Endothelial cell of umbilical vein (primary cell): Measurements from ENCODE around the gene OR3A3.

Experiments
- CTCF ChIP-seq, 2 donors: IDR thresholded peaks; 1 replicate in 1 of 2; 2 replicates in 1 of 2; pipeline ENCODE4 v1.5.1; 2011; ENCODE audit warnings: low read length in 2 of 2, mild to moderate bottlenecking in 2 of 2, moderate library complexity in 2 of 2, control low read depth in 1 of 2, inconsistent platforms in 1 of 2, low read depth in 1 of 2; ENCODE audit not compliant: insufficient read depth in 1 of 2; ENCODE audit errors: extremely low read depth in 1 of 2
- EZH2 ChIP-seq: IDR thresholded peaks from 2 replicates; pipeline ENCODE4 v1.6.1; 2012; ENCODE audit warnings: borderline replicate concordance, low read depth, mild to moderate bottlenecking, moderate library complexity, low read length, inconsistent platforms; ENCODE audit not compliant: severe bottlenecking
- FOS ChIP-seq: IDR thresholded peaks from 2 replicates; pipeline ENCODE4 v1.6.1; 2011; ENCODE audit warnings: mild to moderate bottlenecking, low read length, moderate library complexity, borderline replicate concordance; ENCODE audit not compliant: insufficient read depth
- GATA2 ChIP-seq: IDR thresholded peaks from 2 replicates; pipeline ENCODE4 v1.7.0; 2011; ENCODE audit warnings: low read depth, mild to moderate bottlenecking, moderate library complexity, mixed read lengths, low read length; ENCODE audit not compliant: insufficient read length, insufficient read depth
- MAX ChIP-seq: IDR thresholded peaks from 2 replicates; pipeline ENCODE4 v1.6.1; 2011; ENCODE audit not compliant: insufficient read depth, insufficient read length
- MYC ChIP-seq: IDR thresholded peaks from one replicate; pipeline ENCODE4 v1.6.1; 2011; ENCODE audit warnings: mild to moderate bottlenecking, low read depth, low read length
- POLR2A ChIP-seq: IDR thresholded peaks from 2 replicates; pipeline ENCODE4 v1.6.1; 2012; ENCODE audit warnings: low read depth, mild to moderate bottlenecking, control low read depth, low read length
- POLR2AphosphoS5 ChIP-seq: IDR thresholded peaks from 2 replicates; pipeline ENCODE4 v1.6.1; 2012; ENCODE audit warnings: low read depth, mild to moderate bottlenecking, control low read depth, low read length, moderate library complexity; ENCODE audit not compliant: insufficient read depth

GRCh38 chr17:3398310-3398709 is 12.9 kb upstream of the OR3A3 start, which contains the start of gene OR1E1:
- no peak for TF ChIP-seq CTCF (IDR thresholded peaks at IDR 0.05; ENCODE audit: extremely low read depth in 1 of 2, insufficient read depth in 1 of 2, low read depth in 1 of 2, low read length in 2 of 2)
- no peak for TF ChIP-seq MAX
- no peak for TF ChIP-seq POLR2A
- no peak for TF ChIP-seq EZH2
- TF ChIP-seq POLR2AphosphoS5, result no peak
- no peak for TF ChIP-seq GATA2
- TF ChIP-seq FOS, result no peak
- no peak for TF ChIP-seq MYC
